Thyroid gland (tissue), 4 donors: ENCODE measurements around the gene EHD2.

Experiments used
- POLR2A ChIP-seq, 2 donors: fragments of 450-650 bp; IDR thresholded peaks; one replicate each; pipeline ENCODE4 v1.6.1; 2017; ENCODE audit warnings: antibody characterized with exemption in 2 of 2, mild to moderate bottlenecking in 2 of 2, moderate library complexity in 1 of 2
- TF ChIP-seq, protein P1 (sequence below), 6 experiments: fragments of 200-600 bp in 3 of 6; fragments of 450-650 bp in 3 of 6; sonication (generic) in 3 of 6; IDR thresholded peaks; one replicate each; pipeline ENCODE4 v1.5.1; 2016 to 2019; ENCODE audit warnings: antibody characterized with exemption in 6 of 6, mild to moderate bottlenecking in 2 of 6, inconsistent platforms in 1 of 6, moderate library complexity in 1 of 6

DNA sequence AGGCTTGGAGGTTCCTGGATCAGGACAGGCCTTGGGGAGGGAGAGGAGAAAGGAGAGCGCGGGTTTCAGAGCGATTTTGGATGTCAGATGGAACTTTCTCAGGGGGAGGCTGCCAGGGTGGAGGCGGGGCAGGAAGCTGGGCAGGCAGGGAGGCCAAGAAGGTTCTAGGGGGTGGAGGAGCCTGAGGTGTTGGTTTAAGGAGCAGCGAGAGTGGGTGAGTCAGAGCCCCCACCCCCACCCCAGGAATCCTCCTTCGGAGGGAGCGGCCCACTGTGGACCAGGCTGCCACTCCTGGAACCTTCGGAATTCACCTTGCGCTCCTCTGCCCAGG lies 16.2 kb downstream of the EHD2 start:
- TF ChIP-seq, protein P1, sequence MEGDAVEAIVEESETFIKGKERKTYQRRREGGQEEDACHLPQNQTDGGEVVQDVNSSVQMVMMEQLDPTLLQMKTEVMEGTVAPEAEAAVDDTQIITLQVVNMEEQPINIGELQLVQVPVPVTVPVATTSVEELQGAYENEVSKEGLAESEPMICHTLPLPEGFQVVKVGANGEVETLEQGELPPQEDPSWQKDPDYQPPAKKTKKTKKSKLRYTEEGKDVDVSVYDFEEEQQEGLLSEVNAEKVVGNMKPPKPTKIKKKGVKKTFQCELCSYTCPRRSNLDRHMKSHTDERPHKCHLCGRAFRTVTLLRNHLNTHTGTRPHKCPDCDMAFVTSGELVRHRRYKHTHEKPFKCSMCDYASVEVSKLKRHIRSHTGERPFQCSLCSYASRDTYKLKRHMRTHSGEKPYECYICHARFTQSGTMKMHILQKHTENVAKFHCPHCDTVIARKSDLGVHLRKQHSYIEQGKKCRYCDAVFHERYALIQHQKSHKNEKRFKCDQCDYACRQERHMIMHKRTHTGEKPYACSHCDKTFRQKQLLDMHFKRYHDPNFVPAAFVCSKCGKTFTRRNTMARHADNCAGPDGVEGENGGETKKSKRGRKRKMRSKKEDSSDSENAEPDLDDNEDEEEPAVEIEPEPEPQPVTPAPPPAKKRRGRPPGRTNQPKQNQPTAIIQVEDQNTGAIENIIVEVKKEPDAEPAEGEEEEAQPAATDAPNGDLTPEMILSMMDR (IDR thresholded peaks at IDR 0.05) = no peak
- peak in 1 of 2 donors; percentile 39 for TF ChIP-seq POLR2A (IDR thresholded peaks at IDR 0.05)
